ENCODE measurements around the gene COX7B2.

COX7B2 gene

GRCh38 chr4:46781434-46782092, 127.5 kb downstream of the COX7B2 start:
- no peak overlapping the region for H3K27ac ChIP-seq
- TF ChIP-seq ZFX (IDR thresholded peaks at IDR 0.05): no peak
- TF ChIP-seq CTCF (conservative IDR thresholded peaks at IDR 0.05): no peak

GRCh38 chr4:46765465-46765864, 143.6 kb downstream of the COX7B2 start:
- H3K27ac ChIP-seq: no peak overlapping the region
- TF ChIP-seq CTCF (conservative IDR thresholded peaks at IDR 0.05): no peak
- no peak for TF ChIP-seq ZFX (IDR thresholded peaks at IDR 0.05)

GRCh38 chr4:46730075-46730474, 179.0 kb downstream of the COX7B2 start:
- no peak overlapping the region for H3K27ac ChIP-seq
- TF ChIP-seq ZFX (IDR thresholded peaks at IDR 0.05) (no peak), CTCF (conservative IDR thresholded peaks at IDR 0.05) (no peak)

- no peak overlapping the region for H3K27ac ChIP-seq
- TF ChIP-seq ZFX (IDR thresholded peaks at IDR 0.05) (no peak), CTCF (conservative IDR thresholded peaks at IDR 0.05) (no peak)
These were observed 189.0 kb downstream of the COX7B2 start for GRCh38 chr4:46720055-46720454.

GRCh38 chr4:46717950-46718349, 191.1 kb downstream of the COX7B2 start:
- TF ChIP-seq ZFX (IDR thresholded peaks at IDR 0.05) (no peak), CTCF (conservative IDR thresholded peaks at IDR 0.05) (no peak)
- no peak overlapping the region for H3K27ac ChIP-seq

- TF ChIP-seq ZFX (IDR thresholded peaks at IDR 0.05): no peak
- TF ChIP-seq CTCF (conservative IDR thresholded peaks at IDR 0.05): no peak
- H3K27ac ChIP-seq: no peak overlapping the region
These were observed 193.6 kb downstream of the COX7B2 start for GRCh38 chr4:46715468-46715867.

- TF ChIP-seq CTCF (conservative IDR thresholded peaks at IDR 0.05): no peak
- TF ChIP-seq ZFX (IDR thresholded peaks at IDR 0.05): no peak
- no peak overlapping the region for H3K27ac ChIP-seq
These were observed 210.2 kb downstream of the COX7B2 start for GRCh38 chr4:46698891-46699290.
